Measurements from ENCODE around the gene ZNF286A.
"Not testable (repeated sequence)": the region's sequence is repeated elsewhere in the genome, so short reads cannot be mapped to it uniquely, and the experiment has no call there.

The ZNF286A gene

GRCh38 chr17:15768865-15769533 is 69.4 kb downstream of the ZNF286A start:
- DNase-seq: not testable (repeated sequence)

All from right kidney (tissue), 1 donor.